HG03095 (cell line): ENCODE data around the gene AADACL4.
"Not testable (repeated sequence)": the region's sequence is repeated elsewhere in the genome, so short reads cannot be mapped to it uniquely, and the experiment has no call there.

ENCODE experiments used
- ATAC-seq: cut with Tn5 transposase; IDR thresholded peaks from one replicate; pipeline ENCODE4 v1.9.1; 2021; ENCODE audit warnings: moderate library complexity; ENCODE audit not compliant: unreplicated experiment

Gene AADACL4

GRCh38 chr1:12657885-12658512, 14.1 kb downstream of the AADACL4 start:
- ATAC-seq, result not testable (repeated sequence)

GRCh38 chr1:12658531-12659453, 14.9 kb downstream of the AADACL4 start:
- ATAC-seq, result no peak

DNA sequence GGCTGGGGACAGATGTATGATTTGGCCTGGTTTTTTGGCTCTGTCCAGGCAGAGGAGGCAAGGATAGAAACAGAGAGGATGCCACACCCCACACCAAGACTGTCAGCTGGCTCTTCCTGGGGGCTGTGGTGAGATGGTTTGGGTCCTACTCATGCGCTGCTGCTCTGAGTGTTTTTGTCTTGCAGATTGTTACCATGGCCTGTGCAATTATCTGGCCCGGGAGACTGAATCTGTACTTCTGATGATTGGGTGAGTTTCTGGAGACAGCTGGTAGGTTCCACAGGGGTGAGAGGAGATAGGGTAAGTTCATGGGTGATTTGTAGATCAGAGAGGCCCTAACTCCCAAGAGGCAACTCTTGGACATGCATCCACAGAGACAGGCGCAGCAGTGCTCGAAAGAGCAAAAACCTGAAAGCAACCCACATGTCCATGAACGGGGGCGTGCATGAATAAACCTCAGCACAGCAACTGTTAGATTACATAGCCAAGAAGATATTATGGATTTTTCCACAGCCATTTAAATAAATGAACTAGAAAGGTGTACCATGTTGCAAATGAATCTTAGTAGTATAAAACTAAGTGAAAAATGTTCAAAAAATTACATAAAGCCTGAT, 17.8 kb downstream of the AADACL4 start:
- no peak for ATAC-seq

DNA sequence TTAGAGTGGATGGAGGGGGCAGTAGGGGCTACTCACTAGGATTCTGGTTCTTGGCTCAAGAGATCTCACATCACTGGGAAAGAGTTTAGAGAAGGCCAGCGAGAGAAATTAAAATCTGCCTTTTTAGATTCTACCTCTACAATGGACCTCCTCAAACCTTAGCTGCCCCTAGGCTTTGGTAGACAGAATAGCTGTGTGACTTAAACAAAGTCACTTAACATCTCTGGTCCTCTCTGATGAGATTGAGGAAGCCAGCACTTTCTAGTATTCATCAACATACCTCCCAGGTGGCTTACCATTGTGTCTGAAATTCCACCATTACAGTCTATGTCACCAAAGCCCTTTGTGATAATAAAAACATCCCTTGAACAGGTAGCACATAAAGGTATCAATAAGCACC, 18.7 kb downstream of the AADACL4 start:
- no peak for ATAC-seq

GRCh38 chr1:12665511-12665910, 21.6 kb downstream of the AADACL4 start:
- no peak for ATAC-seq

- ATAC-seq, result no peak
Observed at GRCh38 chr1:12666141-12666735, 22.4 kb downstream of the AADACL4 start.

DNA sequence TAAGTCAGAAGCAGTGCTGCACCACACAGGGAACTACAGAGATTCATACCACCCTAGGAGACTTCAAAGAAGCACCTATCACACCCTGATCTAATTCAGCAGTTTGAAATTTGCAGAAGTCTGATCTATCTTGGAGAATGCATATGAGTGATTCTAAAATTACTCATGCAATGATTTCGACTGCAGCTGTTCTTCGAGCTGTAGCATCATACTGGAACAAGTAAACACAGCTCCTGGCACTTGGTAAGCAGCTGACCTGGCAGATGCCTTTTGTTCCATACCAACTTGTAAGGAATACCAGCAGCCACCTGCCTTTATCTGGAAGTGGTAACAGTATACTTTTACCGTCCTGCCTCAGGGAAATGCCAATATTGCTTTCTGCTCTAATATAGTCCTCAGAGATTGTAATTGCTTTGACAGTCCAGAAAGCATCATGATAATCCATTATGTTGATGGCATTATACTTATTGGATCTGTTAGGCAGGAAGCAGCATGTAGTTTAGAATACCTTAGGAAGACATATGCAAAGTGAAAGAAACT, 25.7 kb downstream of the AADACL4 start:
- ATAC-seq, result no peak

DNA sequence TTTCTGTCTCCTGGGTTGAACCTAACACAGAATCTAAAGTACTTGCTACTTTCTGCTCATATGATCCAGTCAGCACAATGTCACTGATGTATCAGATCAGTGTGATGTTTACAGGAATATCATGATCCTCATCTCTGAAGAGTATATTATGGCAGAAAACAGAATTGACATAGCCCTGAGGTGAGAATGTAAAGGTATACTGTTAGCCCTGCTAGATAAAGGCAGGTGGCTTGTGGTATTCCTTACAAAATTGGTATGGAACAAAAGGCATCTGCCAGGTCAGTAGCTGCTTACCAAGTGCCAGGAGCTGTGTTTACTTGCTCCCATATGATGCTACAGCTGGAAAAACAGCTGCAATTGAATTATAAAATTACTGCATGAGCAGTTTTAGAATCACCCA, 30.5 kb downstream of the AADACL4 start:
- ATAC-seq, result no peak

DNA sequence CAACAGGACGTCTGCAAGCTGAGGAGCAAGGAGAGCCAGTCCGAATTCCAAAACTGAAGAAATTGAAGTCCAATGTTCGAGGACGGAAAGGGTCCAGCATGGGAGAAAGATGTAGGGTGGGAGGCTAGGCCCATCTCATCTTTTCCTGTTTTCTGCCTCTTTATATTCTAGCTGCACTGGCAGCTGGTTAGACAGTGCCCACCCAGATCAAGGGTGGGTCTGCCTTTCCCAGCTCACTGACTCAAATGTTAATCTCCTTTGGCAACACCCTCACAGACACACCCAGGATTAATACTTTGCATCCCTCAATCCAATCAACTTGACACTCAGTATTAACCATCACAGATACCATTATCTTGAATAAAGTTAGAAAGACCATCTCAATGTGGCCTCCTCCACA, 32.2 kb downstream of the AADACL4 start:
- not testable (repeated sequence) for ATAC-seq

DNA sequence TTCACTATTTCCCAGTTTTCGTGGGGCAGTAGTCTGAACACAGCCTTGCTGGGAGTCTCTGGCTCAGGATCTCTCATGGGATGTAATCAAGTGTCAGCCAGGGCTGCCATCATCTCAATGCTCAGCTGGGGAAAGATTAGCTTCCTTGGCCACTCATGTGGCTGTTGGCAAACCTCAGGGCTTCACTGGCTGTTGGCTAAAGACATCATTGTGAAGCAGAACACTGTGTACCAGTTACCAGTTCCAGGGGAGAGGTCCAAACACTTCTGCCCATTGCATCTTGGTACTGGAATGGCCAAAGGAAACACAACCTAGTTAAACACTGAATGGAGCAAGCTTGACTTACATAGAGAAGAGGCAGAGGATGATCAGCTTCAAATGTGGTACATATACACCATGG, 33.7 kb downstream of the AADACL4 start:
- ATAC-seq, result no peak

- ATAC-seq, result no peak
Observed at GRCh38 chr1:12678350-12678749, 34.5 kb downstream of the AADACL4 start.

DNA sequence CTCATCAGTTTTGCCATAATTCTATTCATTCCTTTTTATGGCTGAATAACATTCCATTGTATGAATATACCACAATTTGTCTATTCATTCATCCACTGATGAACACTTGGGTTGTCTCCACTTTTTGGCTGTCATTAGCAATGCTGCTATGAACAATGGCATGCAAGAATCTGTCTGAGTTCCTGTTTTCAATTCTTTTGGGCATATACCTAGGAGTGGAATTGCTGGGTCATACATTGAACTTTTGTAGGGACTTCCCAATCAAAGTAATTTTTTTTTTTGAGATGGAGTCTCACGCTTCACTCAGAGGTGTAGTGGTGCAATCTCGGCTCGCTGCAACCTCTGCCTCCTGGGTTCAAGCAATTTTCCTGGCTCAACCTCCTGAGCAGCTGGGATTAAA, 34.9 kb downstream of the AADACL4 start:
- no peak for ATAC-seq

GRCh38 chr1:12690156-12690555, 46.3 kb downstream of the AADACL4 start:
- ATAC-seq, result no peak

GRCh38 chr1:12692967-12693782, 49.3 kb downstream of the AADACL4 start:
- no peak for ATAC-seq

GRCh38 chr1:12696658-12697057, 52.8 kb downstream of the AADACL4 start:
- ATAC-seq, result no peak

DNA sequence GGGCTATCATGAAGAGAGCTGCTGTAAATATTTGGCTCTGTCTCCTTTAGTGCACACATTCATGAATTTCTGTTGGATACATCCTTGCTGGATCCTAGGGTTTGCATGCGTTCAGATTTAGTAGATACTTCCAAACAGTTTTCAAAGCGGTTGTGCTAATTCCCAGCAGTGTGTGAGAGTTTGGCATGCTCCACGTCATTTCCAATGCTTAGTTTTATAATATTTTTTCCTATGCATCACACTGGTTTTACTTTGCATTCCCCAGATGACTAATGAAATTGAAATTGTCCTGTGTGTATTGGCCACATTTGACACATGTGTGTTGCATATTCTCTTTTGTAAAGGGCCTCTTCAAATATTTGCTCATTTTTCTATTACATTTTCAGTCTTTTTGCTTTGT, 53.5 kb downstream of the AADACL4 start:
- ATAC-seq, result no peak

DNA sequence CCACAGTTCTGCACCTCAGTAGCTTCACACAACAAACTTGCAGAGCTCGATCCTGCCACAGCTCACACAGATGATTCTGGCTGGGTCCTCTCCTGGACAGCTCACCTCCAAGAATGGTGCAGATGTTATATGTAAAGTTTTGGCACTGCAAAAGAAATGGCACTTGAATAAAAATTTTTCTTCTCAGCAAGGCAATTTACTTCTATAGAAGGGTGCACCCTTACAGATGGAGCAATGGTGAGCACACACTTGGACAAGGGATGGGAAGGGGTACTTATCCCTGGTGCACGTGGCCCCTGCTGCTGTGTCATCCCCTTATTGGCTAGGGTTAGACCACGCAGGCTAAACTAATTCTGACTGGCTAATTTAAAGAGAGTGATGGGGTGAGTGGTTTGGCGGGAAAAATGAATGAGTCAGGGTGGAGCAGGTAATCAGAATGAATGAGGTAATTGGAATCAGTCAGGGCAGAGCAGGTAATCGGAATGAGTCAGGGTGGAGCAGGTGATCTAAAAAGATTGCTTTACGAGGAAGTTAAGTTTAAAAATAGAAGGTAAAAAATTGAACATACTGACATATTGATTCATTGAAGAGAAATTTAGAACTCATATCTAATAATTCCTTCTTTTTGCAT, 60.1 kb downstream of the AADACL4 start:
- ATAC-seq, result no peak

DNA sequence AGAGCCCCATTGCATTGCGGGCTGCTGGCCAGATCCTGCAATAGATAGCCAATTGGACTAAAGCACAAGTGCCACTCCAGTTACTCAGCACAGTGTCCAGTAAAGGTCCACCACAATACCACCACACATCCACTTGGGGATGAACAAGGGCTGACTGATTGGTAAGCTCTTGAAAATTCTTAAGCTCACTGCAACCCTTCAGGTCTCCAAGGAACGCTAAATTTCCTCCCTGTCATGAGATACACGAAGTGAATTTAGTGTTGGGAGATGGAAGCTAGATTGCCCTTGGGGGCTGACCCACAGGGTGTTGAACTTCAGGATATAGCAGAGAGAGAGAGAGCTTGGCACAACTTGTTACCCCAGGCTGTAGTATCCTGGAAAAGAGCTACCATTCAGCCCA, 62.2 kb downstream of the AADACL4 start:
- ATAC-seq, result no peak

DNA sequence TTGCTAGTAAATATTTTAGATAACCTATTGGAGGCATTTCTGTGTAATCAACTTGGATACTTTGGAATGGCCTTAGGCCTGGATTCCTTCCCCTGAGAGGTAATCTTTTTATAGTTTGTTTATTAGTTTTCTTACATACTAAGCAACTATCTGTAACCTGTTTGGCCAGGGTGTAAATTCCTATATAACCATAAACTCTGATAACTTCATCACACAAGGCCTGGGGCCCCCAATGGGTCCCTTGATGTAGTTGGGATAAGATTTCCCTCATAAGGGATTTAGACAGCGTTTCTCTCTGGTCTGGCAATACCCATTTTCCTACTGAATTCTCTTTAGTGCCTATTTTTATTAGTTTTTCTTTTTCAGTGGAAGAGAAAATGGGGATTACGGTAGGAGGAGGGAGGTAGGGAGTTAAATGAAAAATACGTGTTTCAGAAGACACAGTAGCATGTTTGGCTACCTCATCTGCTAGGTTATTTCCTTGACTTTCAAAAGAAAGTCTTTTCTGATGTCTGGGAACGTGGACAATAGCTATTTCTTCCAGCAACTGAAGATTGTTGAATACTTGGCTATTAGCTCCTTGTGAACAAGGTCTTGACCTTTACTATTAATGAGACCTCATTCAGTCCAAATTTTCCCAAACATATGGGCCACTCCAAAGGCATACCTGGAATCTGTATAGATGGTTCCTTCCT, 64.7 kb downstream of the AADACL4 start:
- ATAC-seq, result no peak
